WTC11 (cell line): Measurements from ENCODE around the gene VEZT.

ENCODE experiments used
- CTCF ChIP-seq: fragments of 200-600 bp; IDR thresholded peaks from 2 replicates; pipeline ENCODE4 v1.8.0; 2022; ENCODE audit warnings: antibody characterized with exemption
- KAT7 ChIP-seq: sonication (generic); formaldehyde crosslinking; IDR thresholded peaks from 2 replicates; pipeline ENCODE4 v1.8.1; 2023; ENCODE audit warnings: missing genetic modification reagents, mild to moderate bottlenecking, borderline replicate concordance
- NFATC4 ChIP-seq: fragments of 250-450 bp; sonication (Bioruptor Pico); IDR thresholded peaks from 2 replicates; pipeline ENCODE4 v1.9.0; 2021; ENCODE audit warnings: mild to moderate bottlenecking
- STAT6 ChIP-seq: sonication (generic); formaldehyde crosslinking; conservative IDR thresholded peaks from 2 replicates; pipeline ENCODE4 v1.8.1; 2023; ENCODE audit warnings: mild to moderate bottlenecking, low read depth, missing genetic modification reagents, moderate library complexity

GRCh38 chr12:95298916-95299315 is 81.3 kb downstream of the VEZT start:
- TF ChIP-seq NFATC4 (CRISPR knock-in tag) (no peak), CTCF (no peak), KAT7 (CRISPR knock-in tag) (no peak), STAT6 (CRISPR knock-in tag) (no peak)
